Lower leg skin (tissue), 3 donors: ENCODE data around the gene ARAP1.

Experiments
- POLR2A ChIP-seq, 2 donors: fragments of 450-650 bp; IDR thresholded peaks; one replicate each; pipeline ENCODE4 v1.6.1; 2016 to 2017; ENCODE audit warnings: antibody characterized with exemption in 2 of 2, mild to moderate bottlenecking in 1 of 2, moderate library complexity in 1 of 2
- TF ChIP-seq, protein P1 (sequence below), 3 donors: fragments of 450-650 bp; IDR thresholded peaks; one replicate each; pipeline ENCODE4 v1.5.1; 2016; ENCODE audit warnings: antibody characterized with exemption in 3 of 3, mild to moderate bottlenecking in 3 of 3, moderate library complexity in 2 of 3

- TF ChIP-seq, protein P1, sequence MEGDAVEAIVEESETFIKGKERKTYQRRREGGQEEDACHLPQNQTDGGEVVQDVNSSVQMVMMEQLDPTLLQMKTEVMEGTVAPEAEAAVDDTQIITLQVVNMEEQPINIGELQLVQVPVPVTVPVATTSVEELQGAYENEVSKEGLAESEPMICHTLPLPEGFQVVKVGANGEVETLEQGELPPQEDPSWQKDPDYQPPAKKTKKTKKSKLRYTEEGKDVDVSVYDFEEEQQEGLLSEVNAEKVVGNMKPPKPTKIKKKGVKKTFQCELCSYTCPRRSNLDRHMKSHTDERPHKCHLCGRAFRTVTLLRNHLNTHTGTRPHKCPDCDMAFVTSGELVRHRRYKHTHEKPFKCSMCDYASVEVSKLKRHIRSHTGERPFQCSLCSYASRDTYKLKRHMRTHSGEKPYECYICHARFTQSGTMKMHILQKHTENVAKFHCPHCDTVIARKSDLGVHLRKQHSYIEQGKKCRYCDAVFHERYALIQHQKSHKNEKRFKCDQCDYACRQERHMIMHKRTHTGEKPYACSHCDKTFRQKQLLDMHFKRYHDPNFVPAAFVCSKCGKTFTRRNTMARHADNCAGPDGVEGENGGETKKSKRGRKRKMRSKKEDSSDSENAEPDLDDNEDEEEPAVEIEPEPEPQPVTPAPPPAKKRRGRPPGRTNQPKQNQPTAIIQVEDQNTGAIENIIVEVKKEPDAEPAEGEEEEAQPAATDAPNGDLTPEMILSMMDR (IDR thresholded peaks at IDR 0.05), result no peak
- no peak for TF ChIP-seq POLR2A (IDR thresholded peaks at IDR 0.05)
These were observed 31.4 kb downstream of the ARAP1 start for GRCh38 chr11:72720784-72721183.
